ENCODE results near the gene BRD2.

- TF ChIP-seq TAF1 (IDR thresholded peaks at IDR 0.05; ENCODE audit: borderline replicate concordance, insufficient read depth, low read length) (no peak), SIN3A (IDR thresholded peaks at IDR 0.05; ENCODE audit: borderline replicate concordance, insufficient read depth, low read length) (no peak), POLR2AphosphoS5 (IDR thresholded peaks at IDR 0.05; ENCODE audit: low read depth, low read length) (no peak), REST (IDR thresholded peaks at IDR 0.05; ENCODE audit: insufficient read depth in 1 of 2, low read depth in 2 of 2, low read length in 2 of 2) (no peak)
Measured at GRCh38 chr6:32993363-32993973, 25.1 kb downstream of the BRD2 start.
